OCI-LY7 (cell line): ENCODE measurements around the gene DNAI1. TPM values are rescaled to one million over a fixed set of nuclear protein-coding genes. Genes with fewer than 3 reads are reported as not detected.
A peak's percentile ranks its signal among the peaks of the same experiment; 100 is the strongest.

Experiments used
- BruUV-seq: library from RNA; stranded (reverse); fragments of 400-500 nt; replicated peaks from 2 replicates; lab custom pipeline; 2021; lab: Mats Ljungman, UMichigan
- CTCF ChIA-PET: fragments of 300-600 bp; sonication (Branson Sonifier 250); formaldehyde crosslinking; loops from one replicate; lab custom pipeline; 2022; ENCODE audit warnings: antibody characterized with exemption; ENCODE audit not compliant: unreplicated experiment; lab: Charles Lee
- POLR2A ChIA-PET: fragments of 300-600 bp; sonication (Branson Sonifier 250); formaldehyde crosslinking; loops from one replicate; lab custom pipeline; 2022; ENCODE audit warnings: antibody characterized with exemption; lab: Charles Lee
- DNase-seq: peaks from one replicate; pipeline ENCODE4 v3.0.0-alpha.2; 2015; ENCODE audit warnings: low spot score
- H2AFZ ChIP-seq: fragments of 200-600 bp; sonication (generic), shearing (Covaris generic); 2 replicates; pipeline ENCODE4 v1.6.1; 2014; ENCODE audit warnings: mild to moderate bottlenecking, antibody characterized with exemption, low read length, moderate library complexity
- H3K27ac ChIP-seq: fragments of 200-600 bp; sonication (generic); 2 replicates; pipeline ENCODE4 v1.5.1; 2014; ENCODE audit warnings: mixed run types, low read depth, mild to moderate bottlenecking, moderate library complexity, low read length, inconsistent platforms; ENCODE audit not compliant: poor library complexity, severe bottlenecking
- H3K36me3 ChIP-seq: fragments of 200-600 bp; sonication (generic); 2 replicates; pipeline ENCODE4 v1.6.1; 2014; ENCODE audit warnings: mild to moderate bottlenecking, antibody characterized with exemption, low read length, moderate library complexity, mixed read lengths; ENCODE audit not compliant: insufficient read depth
- H3K4me1 ChIP-seq: fragments of 200-600 bp; sonication (generic); 2 replicates; pipeline ENCODE4 v1.5.1; 2014; ENCODE audit warnings: mild to moderate bottlenecking, low read length; ENCODE audit not compliant: insufficient read depth, poor library complexity, severe bottlenecking
- H3K4me2 ChIP-seq: fragments of 200-600 bp; sonication (generic); 2 replicates; pipeline ENCODE4 v1.6.1; 2014; ENCODE audit warnings: mild to moderate bottlenecking, low read length
- H3K4me3 ChIP-seq: fragments of 200-600 bp; sonication (generic); 2 replicates; pipeline ENCODE4 v1.5.1; 2014; ENCODE audit warnings: mild to moderate bottlenecking, low read depth, low read length; ENCODE audit not compliant: poor library complexity, severe bottlenecking
- H3K79me2 ChIP-seq: fragments of 200-600 bp; sonication (generic); 2 replicates; pipeline ENCODE4 v1.6.1; 2016; ENCODE audit warnings: low read depth, mild to moderate bottlenecking, low read length, moderate library complexity, mixed read lengths; ENCODE audit not compliant: insufficient read depth
- H3K9me2 ChIP-seq: fragments of 200-600 bp; sonication (generic); 2 replicates; pipeline ENCODE4 v1.6.1; 2016; ENCODE audit warnings: mild to moderate bottlenecking, low read length, mixed read lengths; ENCODE audit not compliant: insufficient read depth
- H3K9me3 ChIP-seq: fragments of 200-600 bp; sonication (generic); 2 replicates; pipeline ENCODE4 v1.6.1; 2014; ENCODE audit warnings: mild to moderate bottlenecking, mixed run types, low read length, mixed read lengths
- H4K20me1 ChIP-seq: fragments of 200-600 bp; sonication (generic); 2 replicates; pipeline ENCODE4 v1.6.1; 2014; ENCODE audit warnings: mild to moderate bottlenecking, antibody characterized with exemption, low read length, moderate library complexity, mixed read lengths; ENCODE audit not compliant: insufficient read depth
- CTCF ChIP-seq: fragments of 200-600 bp; sonication (generic); conservative IDR thresholded peaks from 2 replicates; pipeline ENCODE4 v1.5.1; 2014; ENCODE audit warnings: mild to moderate bottlenecking, antibody characterized with exemption, low read length, moderate library complexity, mixed read lengths
- EZH2phosphoT487 ChIP-seq: fragments of 200-600 bp; sonication (generic); IDR thresholded peaks from 2 replicates; pipeline ENCODE4 v1.6.1; 2018; ENCODE audit warnings: low read depth, borderline replicate concordance, mild to moderate bottlenecking, mixed run types, antibody characterized with exemption, low read length, moderate library complexity, mixed read lengths
- intact Hi-C: fragments of 100-400 bp; cut with micrococcal nuclease; formaldehyde crosslinking; loops from one replicate; pipeline ENCODE4 v1.10.0; 2022; ENCODE audit not compliant: unreplicated experiment
- total RNA-seq, 2 experiments: library from RNA; depleted of rRNA in 1 of 2; stranded (reverse); fragments of >200 nt in 1 of 2; shearing (Covaris generic) in 1 of 2; gene quantifications; 2 replicates each; pipeline ENCODE4 v1.2.3, GENCODE V29; 2014 to 2022

Gene DNAI1
- total RNA-seq, 2 experiments from 2014 or later: 0.57 to 0.97 TPM

DNA sequence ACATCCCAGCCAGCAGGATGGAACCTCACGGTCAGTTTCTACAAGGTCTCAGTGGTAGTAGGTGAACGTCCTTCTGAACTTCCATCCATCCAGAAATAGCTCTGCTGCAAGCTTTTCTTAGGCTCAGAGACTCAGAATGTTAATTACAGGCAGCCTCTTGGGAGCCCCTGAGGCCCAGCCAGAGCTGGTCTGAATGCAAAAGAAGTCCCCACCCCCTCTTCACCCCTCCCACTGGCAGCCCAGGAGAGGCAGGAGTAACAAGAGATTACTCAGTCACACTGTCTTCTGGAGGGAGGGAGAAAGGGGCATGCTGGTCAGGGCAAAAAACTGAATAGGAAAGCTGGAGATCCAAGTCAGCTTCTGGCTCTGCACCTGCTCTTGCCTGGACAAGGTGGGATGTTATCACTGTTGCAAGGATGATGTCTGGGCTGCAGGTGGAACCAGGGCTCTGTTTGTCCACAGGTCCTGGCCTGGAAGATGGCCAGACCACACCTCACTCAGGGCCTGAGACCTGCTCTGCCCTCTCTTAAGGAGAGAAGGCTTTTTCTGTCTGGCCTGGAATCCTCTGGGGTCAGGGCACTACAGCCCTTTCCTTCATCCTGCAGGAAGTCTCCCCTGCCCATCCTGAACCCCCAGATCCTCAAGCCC is 55.1 kb downstream of the DNAI1 start:
- intact Hi-C loops: no loop called here
- H3K4me1 ChIP-seq: peaks cover 9% of the 10 kb centered on the region
- H2AFZ ChIP-seq: no peak overlapping the region
- no peaks in the 10 kb centered on the region for H4K20me1 ChIP-seq
- TF ChIP-seq CTCF: no peak
- no peak for TF ChIP-seq EZH2phosphoT487
- H3K9me3 ChIP-seq: no peaks in the 10 kb centered on the region
- ChIA-PET POLR2A (no interaction called here), CTCF (no interaction called here)
- H3K4me3 ChIP-seq: no peak overlapping the region
- no peaks in the 10 kb centered on the region for H3K36me3 ChIP-seq
- no TSS peak for BruUV-seq
- no peaks in the 10 kb centered on the region for H3K79me2 ChIP-seq
- H3K27ac ChIP-seq: no peak overlapping the region
- no peaks in the 10 kb centered on the region for H3K9me2 ChIP-seq
- DNase-seq: peak; percentile 13
- H3K4me2 ChIP-seq: peak overlapping the region; percentile 1; the same call in 1 of the 2 replicates

DNA sequence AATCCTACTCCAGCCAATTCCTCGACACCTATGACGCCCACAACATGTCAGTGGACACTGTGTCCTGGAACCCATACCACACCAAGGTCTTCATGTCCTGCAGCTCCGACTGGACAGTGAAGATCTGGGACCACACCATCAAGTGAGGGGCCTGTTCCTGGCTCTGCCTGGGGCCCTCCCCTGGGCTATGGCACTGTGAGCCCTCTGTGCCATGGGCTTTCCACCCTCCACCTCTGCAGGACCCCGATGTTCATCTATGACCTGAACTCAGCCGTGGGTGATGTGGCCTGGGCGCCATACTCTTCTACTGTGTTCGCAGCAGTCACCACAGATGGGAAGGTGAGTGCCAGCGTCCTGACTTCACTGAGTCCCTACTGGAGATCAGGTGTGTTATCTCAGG is 55.8 kb downstream of the DNAI1 start:
- CTCF ChIA-PET: no interaction called here

More for the DNA sequence above, 55.8 kb downstream of the DNAI1 start:
- no peaks in the 10 kb centered on the region for H3K79me2 ChIP-seq
- no peak overlapping the region for H2AFZ ChIP-seq
- intact Hi-C loops: no loop called here
- no peaks in the 10 kb centered on the region for H4K20me1 ChIP-seq
- BruUV-seq: no TSS peak
- H3K4me3 ChIP-seq: no peak overlapping the region
- no peak overlapping the region for H3K4me2 ChIP-seq
- peaks cover 9% of the 10 kb centered on the region for H3K4me1 ChIP-seq
- no peaks in the 10 kb centered on the region for H3K9me3 ChIP-seq
- no peak overlapping the region for H3K27ac ChIP-seq
- no peak for DNase-seq
- POLR2A ChIA-PET: no interaction called here
- no peaks in the 10 kb centered on the region for H3K36me3 ChIP-seq
- TF ChIP-seq EZH2phosphoT487 (no peak), CTCF (no peak)
- no peaks in the 10 kb centered on the region for H3K9me2 ChIP-seq
